Stimulated activated CD4-positive, alpha-beta T cell treated with anti-CD3 and anti-CD28 coated beads, Interleukin-12 subunit alpha, Interleukin-12 subunit beta, amount 100 ng/mL, for 4 hours (primary cell): Measurements from ENCODE around the gene MYH10.

Experiments
- DNase-seq: peaks from one replicate; pipeline ENCODE4 v3.0.0-alpha.2; 2020

Gene MYH10

GRCh38 chr17:8602679-8603078 is 27.8 kb downstream of the MYH10 start:
- no peak for DNase-seq

DNA sequence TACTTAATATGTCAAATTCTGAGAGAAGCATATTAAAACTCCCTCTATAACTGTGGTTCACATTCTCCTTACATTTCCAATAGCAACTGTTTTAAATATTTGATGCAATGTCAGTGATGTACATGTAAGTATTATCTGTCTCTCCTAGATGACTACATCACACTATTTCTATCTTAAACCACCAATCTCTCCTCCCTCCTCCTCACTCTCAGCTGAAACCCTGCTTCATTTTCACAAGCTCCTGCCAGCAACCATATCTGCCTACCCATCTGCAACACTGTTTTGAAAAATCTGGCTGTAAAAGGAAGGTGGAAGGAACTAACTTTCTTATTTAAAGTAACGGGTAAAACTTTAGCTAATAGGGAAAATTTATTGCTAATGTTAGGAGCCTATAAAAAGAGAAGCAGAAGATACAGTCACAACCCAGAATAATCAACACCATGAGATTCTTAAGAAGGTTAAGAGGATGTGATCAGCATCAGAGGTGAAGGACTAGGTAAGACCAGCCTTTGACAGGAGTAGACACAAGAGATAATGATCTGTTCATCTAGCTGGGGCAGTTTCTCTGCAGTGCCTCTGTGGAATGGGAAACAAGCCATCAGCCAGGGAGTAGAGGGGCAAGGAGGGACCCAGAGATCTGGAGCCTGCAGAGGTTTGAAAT is 31.0 kb downstream of the MYH10 start:
- no peak for DNase-seq

GRCh38 chr17:8598913-8599312 is 31.6 kb downstream of the MYH10 start:
- no peak for DNase-seq

DNA sequence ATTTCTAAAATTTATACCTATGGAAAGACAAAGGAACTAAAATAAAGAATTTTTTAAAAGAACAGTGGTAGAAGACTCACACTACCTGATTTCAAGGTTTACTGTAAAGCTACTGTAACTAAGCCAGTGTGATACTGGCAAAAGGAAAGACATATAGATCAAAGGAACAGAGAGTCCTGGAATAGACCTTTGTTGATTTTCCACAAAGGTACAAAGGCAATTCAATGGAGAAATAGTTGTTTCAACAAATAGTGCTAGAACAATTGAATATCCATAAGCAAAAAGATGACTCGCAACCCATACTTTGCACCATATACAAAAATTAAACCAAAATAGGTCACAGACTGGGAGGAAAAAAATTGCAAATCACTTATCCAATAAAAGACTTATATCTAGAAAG is 36.7 kb downstream of the MYH10 start:
- no peak for DNase-seq

DNA sequence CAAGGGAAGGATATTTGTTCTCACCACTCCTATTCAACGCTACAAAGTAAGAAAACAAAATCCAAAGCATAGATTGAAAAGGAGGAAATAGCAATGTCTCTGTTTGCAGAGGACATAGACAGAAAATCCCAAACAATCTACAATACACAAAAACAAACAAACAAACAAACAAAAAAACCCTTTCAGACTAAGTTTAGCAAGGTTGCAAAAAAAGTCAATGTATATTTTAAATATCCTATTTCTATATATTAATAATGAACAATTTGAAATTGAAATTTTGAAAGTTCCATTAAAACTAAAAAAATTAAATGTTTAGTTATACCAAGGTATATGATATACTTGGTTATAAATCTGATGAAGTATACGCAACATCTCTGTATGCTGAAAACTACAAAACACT is 37.2 kb downstream of the MYH10 start:
- no peak for DNase-seq

- no peak for DNase-seq
These were observed 41.5 kb downstream of the MYH10 start for GRCh38 chr17:8588877-8589554.

DNA sequence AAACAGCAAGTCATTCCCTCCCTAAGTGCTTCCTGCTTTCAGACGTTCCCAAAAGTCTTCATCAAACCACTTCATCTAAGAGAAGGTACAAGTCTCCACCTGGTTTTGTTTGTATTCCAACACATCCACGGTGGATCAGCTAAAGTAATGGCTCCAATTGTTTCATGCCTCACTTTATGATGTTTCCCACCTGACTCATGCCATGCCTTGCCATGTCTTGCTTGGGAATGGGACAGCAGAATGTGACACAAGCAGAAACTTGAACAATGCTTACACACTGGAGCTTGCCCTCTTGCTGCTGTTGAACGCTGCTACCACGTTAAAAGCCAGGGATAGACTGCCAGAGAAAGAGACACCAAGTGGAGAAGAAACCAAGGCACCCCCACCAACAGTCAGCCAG is 43.8 kb downstream of the MYH10 start:
- DNase-seq: no peak

DNA sequence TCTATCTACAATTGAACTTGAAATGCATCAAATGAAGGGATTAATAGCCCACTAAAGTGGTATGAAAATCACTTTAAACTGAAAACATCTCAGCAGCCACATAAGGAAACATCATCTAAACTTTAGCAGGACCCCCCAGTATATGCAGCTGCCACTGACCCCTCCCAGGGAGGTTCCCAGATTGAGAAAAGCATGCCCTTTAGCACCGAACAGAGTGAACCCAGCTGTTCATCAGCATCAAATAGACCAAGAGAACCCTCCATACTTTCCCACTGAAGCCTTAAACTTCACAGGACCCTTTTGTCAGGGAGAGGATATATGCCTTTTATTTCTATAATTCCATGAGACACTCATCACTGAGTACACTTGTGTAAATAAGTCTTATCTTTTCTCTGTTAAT is 44.6 kb downstream of the MYH10 start:
- DNase-seq: no peak

- no peak for DNase-seq
These were observed 46.6 kb downstream of the MYH10 start for GRCh38 chr17:8583954-8584353.

GRCh38 chr17:8580952-8581658 is 49.4 kb downstream of the MYH10 start:
- no peak for DNase-seq

- no peak for DNase-seq
These were observed 52.7 kb downstream of the MYH10 start for GRCh38 chr17:8577868-8578267.

- no peak for DNase-seq
These were observed 53.8 kb downstream of the MYH10 start for GRCh38 chr17:8576559-8577294.

- DNase-seq: no peak
These were observed 55.8 kb downstream of the MYH10 start for GRCh38 chr17:8574687-8575086.

DNA sequence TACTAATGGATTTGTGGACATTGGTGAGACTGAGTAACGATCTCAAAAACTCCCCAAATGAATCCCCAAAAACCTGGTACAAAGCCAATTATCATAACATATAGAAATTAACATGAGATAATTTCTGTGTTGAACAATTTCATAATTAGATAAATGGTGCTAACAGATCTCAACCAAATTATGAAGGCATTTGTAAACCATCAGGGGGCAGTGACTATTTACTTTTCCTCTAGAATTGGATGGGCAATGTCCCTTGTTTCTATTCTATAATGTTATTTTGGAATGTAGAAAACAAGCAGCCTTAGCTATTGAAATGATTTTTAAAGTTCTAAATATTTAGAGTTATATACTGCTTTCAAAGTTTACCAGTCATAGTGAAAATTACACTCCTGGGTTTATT is 57.8 kb downstream of the MYH10 start:
- DNase-seq: no peak

DNA sequence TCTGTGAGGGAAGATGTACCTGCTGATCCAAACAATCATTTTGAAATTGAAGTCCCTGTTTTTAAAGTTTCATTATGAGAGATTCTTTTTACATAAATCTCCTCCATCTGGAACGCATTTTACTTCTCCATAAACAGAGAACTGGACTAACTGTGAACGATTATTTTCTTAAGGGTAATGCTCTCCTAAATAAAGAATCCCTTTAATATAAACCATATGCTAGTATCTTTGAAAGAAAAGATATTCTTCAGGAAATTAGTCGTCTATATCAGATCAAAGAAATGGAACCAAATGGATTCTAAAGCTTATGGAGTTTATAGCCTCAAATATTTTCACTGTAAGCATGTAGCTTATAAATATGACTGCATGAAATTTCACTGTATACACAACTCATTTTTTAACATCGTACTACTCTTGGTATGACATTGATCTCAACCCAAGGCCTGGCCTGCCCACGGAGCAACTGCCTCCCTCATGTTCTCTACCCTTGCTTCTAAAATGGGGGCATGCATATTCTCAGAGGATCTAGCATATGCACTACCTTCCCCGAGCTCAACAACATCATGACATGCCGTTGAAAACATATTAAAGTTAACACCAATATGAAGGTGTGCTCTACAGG is 66.4 kb downstream of the MYH10 start:
- no peak for DNase-seq

DNA sequence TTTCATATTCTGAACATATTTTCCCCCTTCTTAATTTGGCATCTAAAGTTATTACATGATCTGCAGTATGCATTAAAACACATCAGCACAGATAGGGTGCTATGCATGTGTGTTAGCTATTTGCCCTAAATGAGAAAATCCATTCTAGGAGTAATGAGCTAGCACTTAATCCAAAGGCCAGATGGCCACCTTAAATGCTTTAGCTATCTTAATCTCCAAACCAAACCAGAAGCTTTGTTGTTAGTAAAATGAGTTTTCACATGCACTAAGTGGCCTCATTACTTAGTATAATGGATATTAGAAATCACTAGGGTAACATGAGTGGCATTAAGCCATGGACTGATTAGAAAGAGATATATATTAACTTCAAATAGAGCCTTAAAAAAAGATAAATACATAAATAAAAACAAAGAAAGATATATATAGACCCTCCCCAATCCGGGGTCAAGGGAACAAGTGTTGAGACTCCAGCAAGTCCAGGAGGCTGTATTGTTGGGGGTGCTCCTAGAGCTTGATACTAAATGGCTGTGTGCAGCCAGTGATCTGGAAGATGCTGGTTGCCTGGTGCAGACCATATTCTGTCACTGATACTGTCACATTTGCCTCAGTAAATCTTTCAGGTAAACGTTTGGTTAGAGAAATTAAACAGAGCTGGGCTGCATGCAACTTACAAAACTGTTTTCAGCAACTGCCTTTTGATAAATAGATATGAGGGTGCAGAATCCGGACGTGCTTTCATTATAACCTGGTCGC is 67.3 kb downstream of the MYH10 start:
- DNase-seq: no peak

DNA sequence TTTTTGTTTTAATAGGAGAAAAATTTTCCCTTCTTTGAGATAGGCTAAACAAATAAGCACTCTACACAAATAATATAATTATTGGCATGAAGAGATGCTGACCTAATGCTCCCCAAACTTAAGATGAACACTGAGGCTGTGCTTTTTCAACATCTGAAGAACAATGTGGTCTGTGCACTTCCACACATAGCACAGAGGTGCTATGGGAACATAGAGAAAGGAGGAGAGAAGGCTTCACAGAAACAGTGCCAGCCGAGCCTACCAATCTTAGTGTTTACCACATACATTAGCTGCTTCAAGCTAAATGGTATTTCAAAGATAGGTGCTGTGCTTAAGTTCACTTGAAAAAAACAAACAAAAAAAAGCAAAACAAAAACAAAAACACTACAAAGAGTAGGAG is 72.4 kb downstream of the MYH10 start:
- DNase-seq: no peak

DNA sequence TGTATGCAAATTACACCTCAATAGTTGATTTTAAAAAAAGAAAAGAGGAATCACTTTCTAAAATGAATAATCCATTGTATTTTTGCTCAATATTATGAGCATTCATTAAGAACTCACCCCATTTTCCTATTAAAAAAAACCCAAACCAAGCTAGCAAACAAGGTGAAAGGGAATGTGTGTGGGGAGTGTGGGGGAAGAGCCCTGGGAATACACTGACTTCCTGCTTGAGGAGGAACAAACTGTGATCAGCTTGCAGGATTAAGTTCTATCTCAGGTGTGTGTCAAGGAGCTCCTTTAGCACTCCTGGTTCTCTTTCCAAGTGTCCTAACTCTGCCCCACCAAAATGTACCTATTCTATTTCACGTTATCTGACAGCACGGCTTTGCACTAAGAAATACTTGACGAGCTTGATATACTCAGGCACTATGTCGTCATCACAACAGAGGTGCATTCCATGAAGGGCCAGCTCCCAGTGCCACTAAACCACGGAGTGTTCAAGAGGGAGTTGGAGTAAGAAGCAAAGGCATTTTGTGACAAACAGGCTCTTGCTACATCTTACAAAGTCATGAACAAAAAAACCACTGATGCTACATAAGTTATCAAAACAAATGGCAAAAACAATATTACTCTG is 73.2 kb downstream of the MYH10 start:
- no peak for DNase-seq

DNA sequence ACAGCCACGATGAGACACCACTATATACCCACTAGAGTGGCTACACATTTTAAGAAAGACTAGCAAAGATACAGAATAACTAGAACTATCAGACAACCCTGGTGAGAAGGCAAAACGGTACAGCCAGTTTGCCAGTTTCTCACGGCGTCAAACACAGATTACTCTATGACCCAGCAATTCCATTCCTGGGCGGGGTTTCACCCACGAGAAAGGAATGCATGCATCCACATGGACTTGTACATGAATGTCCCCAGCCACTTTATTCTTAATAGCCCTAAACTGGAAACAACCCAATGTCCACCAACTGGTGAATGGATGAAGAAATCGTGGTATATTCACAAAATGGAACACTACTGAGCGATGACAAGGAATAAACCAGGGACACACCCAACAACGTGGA is 74.5 kb downstream of the MYH10 start:
- DNase-seq: no peak

DNA sequence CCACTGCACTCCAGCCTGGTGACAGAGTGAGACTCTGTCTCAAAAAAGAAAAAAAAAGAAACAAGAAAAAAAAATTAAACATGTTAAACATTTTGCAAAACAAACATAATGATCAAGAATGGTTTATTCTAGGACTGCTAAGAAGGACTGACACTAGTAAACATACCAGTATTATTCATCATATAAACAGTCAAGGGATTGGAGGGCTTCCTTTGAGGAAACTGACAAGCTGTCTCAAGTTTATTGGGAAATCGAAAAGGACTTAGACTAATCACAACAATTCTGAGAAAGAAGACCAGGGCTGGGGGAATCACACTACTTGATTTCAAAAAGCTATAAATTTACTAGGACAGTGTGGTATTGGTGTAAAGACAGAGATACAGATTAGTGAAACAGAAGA is 75.5 kb downstream of the MYH10 start:
- no peak for DNase-seq

GRCh38 chr17:8552577-8553320 is 77.8 kb downstream of the MYH10 start:
- no peak for DNase-seq
